PC-9 (cell line): ENCODE measurements around the gene DNAH9.

Experiments used
- CTCF ChIP-seq: fragments of 200-600 bp; sonication (generic); conservative IDR thresholded peaks from 2 replicates; pipeline ENCODE4 v1.6.1; 2017; ENCODE audit warnings: mixed run types, antibody characterized with exemption, mild to moderate bottlenecking, moderate library complexity
- EZH2 ChIP-seq: fragments of 200-600 bp; sonication (generic); IDR thresholded peaks from 2 replicates; pipeline ENCODE4 v1.8.0; 2017; ENCODE audit warnings: antibody characterized with exemption, low read depth

GRCh38 chr17:11550431-11550830, 47.8 kb upstream of the DNAH9 start:
- no peak for TF ChIP-seq CTCF
- no peak for TF ChIP-seq EZH2
